WTC11 (cell line): ENCODE data around the gene NRXN3. TPM values are rescaled to one million over a fixed set of nuclear protein-coding genes. Genes with fewer than 3 reads are reported as not detected.

ENCODE experiments used
- ATAC-seq: fragments of 200-7000 bp; cut with Tn5 transposase; 2 replicates; pipeline ENCODE4 v1.10.0; 2021; ENCODE audit warnings: mild to moderate bottlenecking, moderate library complexity
- CTCF ChIA-PET: fragments of 300-600 bp; sonication (Branson Sonifier 250); formaldehyde crosslinking; loops from one replicate; lab custom pipeline; 2021; ENCODE audit warnings: antibody characterized with exemption; lab: Charles Lee
- POLR2A ChIA-PET: fragments of 350-600 bp; sonication (Branson Sonifier 250); formaldehyde crosslinking; loops from one replicate; lab custom pipeline; 2021; ENCODE audit warnings: antibody characterized with exemption; lab: Charles Lee
- DNase-seq: peaks from one replicate; pipeline ENCODE4 v3.0.0; 2021; ENCODE audit warnings: low spot score
- H3K27ac Mint-ChIP-seq: 2 replicates; pipeline ENCODE4 v1.8.0; 2021; ENCODE audit warnings: mixed read lengths
- H3K27me3 Mint-ChIP-seq: 2 replicates; pipeline ENCODE4 v1.8.0; 2021; ENCODE audit warnings: low read depth, mild to moderate bottlenecking, moderate library complexity, mixed read lengths
- H3K36me3 Mint-ChIP-seq: 2 replicates; pipeline ENCODE4 v1.8.0; 2021; ENCODE audit warnings: mixed read lengths
- H3K4me1 Mint-ChIP-seq: 2 replicates; pipeline ENCODE4 v1.8.0; 2022; ENCODE audit warnings: mixed read lengths
- H3K4me3 Mint-ChIP-seq: 2 replicates; pipeline ENCODE4 v1.8.0; 2021; ENCODE audit warnings: mild to moderate bottlenecking, moderate library complexity, mixed read lengths
- H3K9me3 Mint-ChIP-seq: 2 replicates; pipeline ENCODE4 v1.8.0; 2021; ENCODE audit warnings: mixed read lengths
- ELF4 ChIP-seq: sonication (generic); formaldehyde crosslinking; IDR thresholded peaks from 2 replicates; pipeline ENCODE4 v1.8.1; 2022; ENCODE audit warnings: low read depth, mild to moderate bottlenecking, moderate library complexity, missing genetic modification reagents
- FOXP1 ChIP-seq: sonication (generic); formaldehyde crosslinking; IDR thresholded peaks from 2 replicates; pipeline ENCODE4 v1.8.0; 2022; ENCODE audit warnings: missing genetic modification reagents, mild to moderate bottlenecking, moderate library complexity, borderline replicate concordance
- GABPB1 ChIP-seq: sonication (generic); formaldehyde crosslinking; IDR thresholded peaks from 2 replicates; pipeline ENCODE4 v1.8.1; 2023; ENCODE audit warnings: mild to moderate bottlenecking, missing genetic modification reagents
- HMGA2 ChIP-seq: fragments of 250-450 bp; sonication (Bioruptor Pico); IDR thresholded peaks from 2 replicates; pipeline ENCODE4 v1.4.0; 2021; ENCODE audit warnings: mild to moderate bottlenecking, moderate library complexity
- IRF2 ChIP-seq: sonication (generic); formaldehyde crosslinking; IDR thresholded peaks from 2 replicates; pipeline ENCODE4 v1.8.0; 2022; ENCODE audit warnings: low read depth, missing genetic modification reagents, borderline replicate concordance
- NFYB ChIP-seq: sonication (generic); formaldehyde crosslinking; conservative IDR thresholded peaks from 2 replicates; pipeline ENCODE4 v1.8.0; 2022; ENCODE audit warnings: low read depth, missing genetic modification reagents
- RELA ChIP-seq: sonication (generic); formaldehyde crosslinking; IDR thresholded peaks from 2 replicates; pipeline ENCODE4 v1.8.1; 2022; ENCODE audit warnings: missing genetic modification reagents, mild to moderate bottlenecking, borderline replicate concordance
- TCF7 ChIP-seq: sonication (generic); formaldehyde crosslinking; IDR thresholded peaks from 2 replicates; pipeline ENCODE4 v1.8.0; 2022; ENCODE audit warnings: mild to moderate bottlenecking, low read depth, missing genetic modification reagents, moderate library complexity
- total RNA-seq: library from RNA; stranded (reverse); gene quantifications from 3 replicates; pipeline ENCODE4 v1.2.3, GENCODE V29; 2021
- TF ChIP-seq, protein P1 (sequence below): fragments of 250-450 bp; sonication (Bioruptor Pico); IDR thresholded peaks from 2 replicates; pipeline ENCODE4 v1.9.0; 2021; ENCODE audit warnings: mild to moderate bottlenecking, borderline replicate concordance
- TF ChIP-seq, protein P2 (sequence below): sonication (generic); formaldehyde crosslinking; IDR thresholded peaks from 2 replicates; pipeline ENCODE4 v1.8.1; 2022; ENCODE audit warnings: mild to moderate bottlenecking, missing genetic modification reagents, moderate library complexity, borderline replicate concordance
- TF ChIP-seq, protein P3 (sequence below): sonication (generic); formaldehyde crosslinking; IDR thresholded peaks from 2 replicates; pipeline ENCODE4 v1.8.1; 2023; ENCODE audit warnings: mild to moderate bottlenecking, missing genetic modification reagents
- TF ChIP-seq, protein P4 (sequence below): sonication (generic); formaldehyde crosslinking; IDR thresholded peaks from 2 replicates; pipeline ENCODE4 v1.8.0; 2023; ENCODE audit warnings: missing genetic modification reagents
- TF ChIP-seq, protein P5 (sequence below): fragments of 250-450 bp; sonication (Bioruptor Pico); IDR thresholded peaks from 2 replicates; pipeline ENCODE4 v1.8.0; 2021; ENCODE audit warnings: mild to moderate bottlenecking
- TF ChIP-seq, protein P6 (sequence below): sonication (generic); formaldehyde crosslinking; IDR thresholded peaks from 2 replicates; pipeline ENCODE4 v1.8.1; 2022; ENCODE audit warnings: low read depth, mild to moderate bottlenecking, moderate library complexity, missing genetic modification reagents, borderline replicate concordance
- TF ChIP-seq, protein P7 (sequence below): fragments of 250-450 bp; sonication (Bioruptor Pico); IDR thresholded peaks from 2 replicates; pipeline ENCODE4 v1.9.0; 2021; ENCODE audit warnings: mild to moderate bottlenecking

NRXN3 gene
- total RNA-seq, 1 experiment from 2014 or later, result 3.0 TPM

DNA sequence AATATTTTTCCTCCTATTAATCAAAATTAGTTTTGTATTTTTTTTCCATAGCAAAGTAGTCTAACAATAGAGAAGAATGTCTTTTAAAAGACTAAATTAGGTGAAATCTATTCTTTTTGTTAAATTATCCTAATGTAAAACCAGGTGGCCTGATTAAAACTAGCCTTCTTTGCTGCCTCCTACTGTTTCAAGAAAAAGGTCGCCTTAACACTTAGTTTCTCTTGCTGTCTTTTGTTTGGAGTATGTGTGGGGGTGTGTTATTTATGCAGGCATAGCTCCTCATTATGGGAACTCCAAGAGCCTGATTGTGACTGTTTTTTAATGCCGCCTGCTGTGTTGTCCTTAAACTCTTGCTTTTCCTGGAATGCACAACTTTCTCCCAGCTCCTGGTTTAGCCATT is 1185.9 kb downstream of the NRXN3 start (continued):
- TF ChIP-seq GABPB1, result no peak
- no peak for TF ChIP-seq IRF2 (CRISPR knock-in tag)
- TF ChIP-seq, protein P1, sequence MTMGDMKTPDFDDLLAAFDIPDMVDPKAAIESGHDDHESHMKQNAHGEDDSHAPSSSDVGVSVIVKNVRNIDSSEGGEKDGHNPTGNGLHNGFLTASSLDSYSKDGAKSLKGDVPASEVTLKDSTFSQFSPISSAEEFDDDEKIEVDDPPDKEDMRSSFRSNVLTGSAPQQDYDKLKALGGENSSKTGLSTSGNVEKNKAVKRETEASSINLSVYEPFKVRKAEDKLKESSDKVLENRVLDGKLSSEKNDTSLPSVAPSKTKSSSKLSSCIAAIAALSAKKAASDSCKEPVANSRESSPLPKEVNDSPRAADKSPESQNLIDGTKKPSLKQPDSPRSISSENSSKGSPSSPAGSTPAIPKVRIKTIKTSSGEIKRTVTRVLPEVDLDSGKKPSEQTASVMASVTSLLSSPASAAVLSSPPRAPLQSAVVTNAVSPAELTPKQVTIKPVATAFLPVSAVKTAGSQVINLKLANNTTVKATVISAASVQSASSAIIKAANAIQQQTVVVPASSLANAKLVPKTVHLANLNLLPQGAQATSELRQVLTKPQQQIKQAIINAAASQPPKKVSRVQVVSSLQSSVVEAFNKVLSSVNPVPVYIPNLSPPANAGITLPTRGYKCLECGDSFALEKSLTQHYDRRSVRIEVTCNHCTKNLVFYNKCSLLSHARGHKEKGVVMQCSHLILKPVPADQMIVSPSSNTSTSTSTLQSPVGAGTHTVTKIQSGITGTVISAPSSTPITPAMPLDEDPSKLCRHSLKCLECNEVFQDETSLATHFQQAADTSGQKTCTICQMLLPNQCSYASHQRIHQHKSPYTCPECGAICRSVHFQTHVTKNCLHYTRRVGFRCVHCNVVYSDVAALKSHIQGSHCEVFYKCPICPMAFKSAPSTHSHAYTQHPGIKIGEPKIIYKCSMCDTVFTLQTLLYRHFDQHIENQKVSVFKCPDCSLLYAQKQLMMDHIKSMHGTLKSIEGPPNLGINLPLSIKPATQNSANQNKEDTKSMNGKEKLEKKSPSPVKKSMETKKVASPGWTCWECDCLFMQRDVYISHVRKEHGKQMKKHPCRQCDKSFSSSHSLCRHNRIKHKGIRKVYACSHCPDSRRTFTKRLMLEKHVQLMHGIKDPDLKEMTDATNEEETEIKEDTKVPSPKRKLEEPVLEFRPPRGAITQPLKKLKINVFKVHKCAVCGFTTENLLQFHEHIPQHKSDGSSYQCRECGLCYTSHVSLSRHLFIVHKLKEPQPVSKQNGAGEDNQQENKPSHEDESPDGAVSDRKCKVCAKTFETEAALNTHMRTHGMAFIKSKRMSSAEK (CRISPR knock-in tag), result no peak
- no peak for TF ChIP-seq TCF7 (CRISPR knock-in tag)

DNA sequence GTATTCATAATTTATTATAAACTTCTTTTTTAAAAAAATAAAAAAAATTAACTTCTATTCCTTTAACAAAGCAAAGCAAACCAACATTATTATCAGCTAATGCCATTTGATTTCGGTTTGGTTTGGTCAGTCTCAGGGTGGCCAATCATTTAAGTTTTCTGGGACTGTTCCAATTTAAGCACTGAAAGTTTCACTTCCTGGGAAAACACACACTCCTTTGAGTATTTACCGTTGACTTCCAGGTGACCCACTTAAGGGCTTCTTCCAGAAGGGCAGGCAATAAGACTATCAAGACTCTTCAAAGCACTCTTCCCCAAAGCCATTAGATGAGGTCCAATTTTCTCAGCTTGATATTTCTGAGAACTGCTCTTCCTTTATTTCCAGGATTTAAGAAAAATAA is 1187.1 kb downstream of the NRXN3 start:
- no peak for ATAC-seq
- Mint-ChIP-seq H3K4me3 (no peak overlapping the region), H3K9me3 (no peaks in the 10 kb centered on the region)
- TF ChIP-seq HMGA2 (CRISPR knock-in tag), result no peak
- TF ChIP-seq ELF4 (CRISPR knock-in tag), result no peak
- TF ChIP-seq, protein P2, sequence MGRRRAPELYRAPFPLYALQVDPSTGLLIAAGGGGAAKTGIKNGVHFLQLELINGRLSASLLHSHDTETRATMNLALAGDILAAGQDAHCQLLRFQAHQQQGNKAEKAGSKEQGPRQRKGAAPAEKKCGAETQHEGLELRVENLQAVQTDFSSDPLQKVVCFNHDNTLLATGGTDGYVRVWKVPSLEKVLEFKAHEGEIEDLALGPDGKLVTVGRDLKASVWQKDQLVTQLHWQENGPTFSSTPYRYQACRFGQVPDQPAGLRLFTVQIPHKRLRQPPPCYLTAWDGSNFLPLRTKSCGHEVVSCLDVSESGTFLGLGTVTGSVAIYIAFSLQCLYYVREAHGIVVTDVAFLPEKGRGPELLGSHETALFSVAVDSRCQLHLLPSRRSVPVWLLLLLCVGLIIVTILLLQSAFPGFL, result no peak
- TF ChIP-seq, all 79 proteins: peak for 0
- Mint-ChIP-seq H3K36me3 (no peaks in the 10 kb centered on the region), H3K27me3 (no peaks in the 10 kb centered on the region), H3K4me1 (peaks cover 33% of the 10 kb centered on the region), H3K27ac (no peak overlapping the region)
- ChIA-PET POLR2A (no interaction called here), CTCF (no interaction called here)
- no peak for DNase-seq

DNA sequence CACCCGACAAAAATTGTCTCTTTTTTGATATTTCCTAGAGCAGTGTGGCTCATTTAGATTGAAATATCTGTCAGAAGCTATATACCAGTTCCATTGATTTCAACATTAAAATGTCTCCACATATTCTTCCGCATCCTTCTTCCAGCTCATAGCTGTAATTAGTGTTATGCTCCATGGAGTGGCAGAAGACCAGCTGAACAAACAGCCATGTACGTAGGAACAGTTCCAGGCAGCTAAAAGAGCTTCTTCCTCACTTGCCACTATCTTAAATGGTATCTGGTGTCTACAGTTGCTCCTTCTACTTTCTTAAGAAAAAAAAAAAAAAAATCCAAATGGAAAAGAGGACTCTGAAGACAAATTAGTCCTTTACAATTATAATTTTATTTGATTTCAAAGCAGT is 1193.1 kb downstream of the NRXN3 start:
- POLR2A ChIA-PET, result no interaction called here

More for the DNA sequence above, 1193.1 kb downstream of the NRXN3 start:
- H3K27ac Mint-ChIP-seq, result no peak overlapping the region
- no peak for ATAC-seq
- H3K4me3 Mint-ChIP-seq, result no peak overlapping the region
- no peaks in the 10 kb centered on the region for H3K27me3 Mint-ChIP-seq
- H3K36me3 Mint-ChIP-seq, result peaks cover 4% of the 10 kb centered on the region
- peaks cover 11% of the 10 kb centered on the region; the same call in 1 of the 2 replicates for H3K9me3 Mint-ChIP-seq
- peaks cover 5% of the 10 kb centered on the region for H3K4me1 Mint-ChIP-seq
- CTCF ChIA-PET, result no interaction called here
- DNase-seq, result no peak
- no peak for TF ChIP-seq RELA (CRISPR knock-in tag)
- TF ChIP-seq, protein P3, sequence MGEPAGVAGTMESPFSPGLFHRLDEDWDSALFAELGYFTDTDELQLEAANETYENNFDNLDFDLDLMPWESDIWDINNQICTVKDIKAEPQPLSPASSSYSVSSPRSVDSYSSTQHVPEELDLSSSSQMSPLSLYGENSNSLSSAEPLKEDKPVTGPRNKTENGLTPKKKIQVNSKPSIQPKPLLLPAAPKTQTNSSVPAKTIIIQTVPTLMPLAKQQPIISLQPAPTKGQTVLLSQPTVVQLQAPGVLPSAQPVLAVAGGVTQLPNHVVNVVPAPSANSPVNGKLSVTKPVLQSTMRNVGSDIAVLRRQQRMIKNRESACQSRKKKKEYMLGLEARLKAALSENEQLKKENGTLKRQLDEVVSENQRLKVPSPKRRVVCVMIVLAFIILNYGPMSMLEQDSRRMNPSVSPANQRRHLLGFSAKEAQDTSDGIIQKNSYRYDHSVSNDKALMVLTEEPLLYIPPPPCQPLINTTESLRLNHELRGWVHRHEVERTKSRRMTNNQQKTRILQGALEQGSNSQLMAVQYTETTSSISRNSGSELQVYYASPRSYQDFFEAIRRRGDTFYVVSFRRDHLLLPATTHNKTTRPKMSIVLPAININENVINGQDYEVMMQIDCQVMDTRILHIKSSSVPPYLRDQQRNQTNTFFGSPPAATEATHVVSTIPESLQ (CRISPR knock-in tag), result no peak
- TF ChIP-seq, protein P4, sequence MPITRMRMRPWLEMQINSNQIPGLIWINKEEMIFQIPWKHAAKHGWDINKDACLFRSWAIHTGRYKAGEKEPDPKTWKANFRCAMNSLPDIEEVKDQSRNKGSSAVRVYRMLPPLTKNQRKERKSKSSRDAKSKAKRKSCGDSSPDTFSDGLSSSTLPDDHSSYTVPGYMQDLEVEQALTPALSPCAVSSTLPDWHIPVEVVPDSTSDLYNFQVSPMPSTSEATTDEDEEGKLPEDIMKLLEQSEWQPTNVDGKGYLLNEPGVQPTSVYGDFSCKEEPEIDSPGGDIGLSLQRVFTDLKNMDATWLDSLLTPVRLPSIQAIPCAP, result no peak
- TF ChIP-seq, protein P5, sequence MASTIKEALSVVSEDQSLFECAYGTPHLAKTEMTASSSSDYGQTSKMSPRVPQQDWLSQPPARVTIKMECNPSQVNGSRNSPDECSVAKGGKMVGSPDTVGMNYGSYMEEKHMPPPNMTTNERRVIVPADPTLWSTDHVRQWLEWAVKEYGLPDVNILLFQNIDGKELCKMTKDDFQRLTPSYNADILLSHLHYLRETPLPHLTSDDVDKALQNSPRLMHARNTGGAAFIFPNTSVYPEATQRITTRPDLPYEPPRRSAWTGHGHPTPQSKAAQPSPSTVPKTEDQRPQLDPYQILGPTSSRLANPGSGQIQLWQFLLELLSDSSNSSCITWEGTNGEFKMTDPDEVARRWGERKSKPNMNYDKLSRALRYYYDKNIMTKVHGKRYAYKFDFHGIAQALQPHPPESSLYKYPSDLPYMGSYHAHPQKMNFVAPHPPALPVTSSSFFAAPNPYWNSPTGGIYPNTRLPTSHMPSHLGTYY (CRISPR knock-in tag), result no peak
- no peak for TF ChIP-seq NFYB (CRISPR knock-in tag)
- TF ChIP-seq, protein P6, sequence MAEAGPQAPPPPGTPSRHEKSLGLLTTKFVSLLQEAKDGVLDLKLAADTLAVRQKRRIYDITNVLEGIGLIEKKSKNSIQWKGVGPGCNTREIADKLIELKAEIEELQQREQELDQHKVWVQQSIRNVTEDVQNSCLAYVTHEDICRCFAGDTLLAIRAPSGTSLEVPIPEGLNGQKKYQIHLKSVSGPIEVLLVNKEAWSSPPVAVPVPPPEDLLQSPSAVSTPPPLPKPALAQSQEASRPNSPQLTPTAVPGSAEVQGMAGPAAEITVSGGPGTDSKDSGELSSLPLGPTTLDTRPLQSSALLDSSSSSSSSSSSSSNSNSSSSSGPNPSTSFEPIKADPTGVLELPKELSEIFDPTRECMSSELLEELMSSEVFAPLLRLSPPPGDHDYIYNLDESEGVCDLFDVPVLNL (CRISPR knock-in tag), result no peak
- no peak for TF ChIP-seq FOXP1 (CRISPR knock-in tag)
- TF ChIP-seq, protein P7, sequence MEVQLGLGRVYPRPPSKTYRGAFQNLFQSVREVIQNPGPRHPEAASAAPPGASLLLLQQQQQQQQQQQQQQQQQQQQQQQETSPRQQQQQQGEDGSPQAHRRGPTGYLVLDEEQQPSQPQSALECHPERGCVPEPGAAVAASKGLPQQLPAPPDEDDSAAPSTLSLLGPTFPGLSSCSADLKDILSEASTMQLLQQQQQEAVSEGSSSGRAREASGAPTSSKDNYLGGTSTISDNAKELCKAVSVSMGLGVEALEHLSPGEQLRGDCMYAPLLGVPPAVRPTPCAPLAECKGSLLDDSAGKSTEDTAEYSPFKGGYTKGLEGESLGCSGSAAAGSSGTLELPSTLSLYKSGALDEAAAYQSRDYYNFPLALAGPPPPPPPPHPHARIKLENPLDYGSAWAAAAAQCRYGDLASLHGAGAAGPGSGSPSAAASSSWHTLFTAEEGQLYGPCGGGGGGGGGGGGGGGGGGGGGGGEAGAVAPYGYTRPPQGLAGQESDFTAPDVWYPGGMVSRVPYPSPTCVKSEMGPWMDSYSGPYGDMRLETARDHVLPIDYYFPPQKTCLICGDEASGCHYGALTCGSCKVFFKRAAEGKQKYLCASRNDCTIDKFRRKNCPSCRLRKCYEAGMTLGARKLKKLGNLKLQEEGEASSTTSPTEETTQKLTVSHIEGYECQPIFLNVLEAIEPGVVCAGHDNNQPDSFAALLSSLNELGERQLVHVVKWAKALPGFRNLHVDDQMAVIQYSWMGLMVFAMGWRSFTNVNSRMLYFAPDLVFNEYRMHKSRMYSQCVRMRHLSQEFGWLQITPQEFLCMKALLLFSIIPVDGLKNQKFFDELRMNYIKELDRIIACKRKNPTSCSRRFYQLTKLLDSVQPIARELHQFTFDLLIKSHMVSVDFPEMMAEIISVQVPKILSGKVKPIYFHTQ (CRISPR knock-in tag), result no peak
